Endothelial cell of umbilical vein (primary cell): ENCODE data around the gene AADACL4. TPM values are rescaled to one million over a fixed set of nuclear protein-coding genes. Genes with fewer than 3 reads are reported as not detected.
"Not testable (repeated sequence)": the region's sequence is repeated elsewhere in the genome, so short reads cannot be mapped to it uniquely, and the experiment has no call there.

ENCODE experiments used
- BruUV-seq: library from RNA; stranded (reverse); fragments of 400-500 nt; replicated peaks from 2 replicates; lab custom pipeline; 2021; lab: Mats Ljungman, UMichigan
- CTCF ChIA-PET: fragments of 300-600, 350-600 bp; sonication (Branson Sonifier 250); formaldehyde crosslinking; loops from one replicate; lab custom pipeline; 2021; ENCODE audit warnings: antibody characterized with exemption, inconsistent platforms; lab: Charles Lee
- POLR2A ChIA-PET: fragments of 300-600, 350-600 bp; sonication (Branson Sonifier 250); formaldehyde crosslinking; loops from one replicate; lab custom pipeline; 2021; ENCODE audit warnings: antibody characterized with exemption, inconsistent platforms; lab: Charles Lee
- DNase-seq: peaks from one replicate; pipeline ENCODE4 v3.0.0-alpha.2; 2011; ENCODE audit warnings: low read depth, low spot score
- FAIRE-seq: peaks from 2 replicates; lab custom pipeline; 2011; peaks lifted over from hg19 to GRCh38; lab: Jason Lieb, UNC
- H2AFZ ChIP-seq: 2 replicates; pipeline ENCODE4 v1.6.0; 2012; ENCODE audit warnings: low read depth, low read length, control low read depth, inconsistent platforms
- H3K27ac ChIP-seq: 2 replicates; pipeline ENCODE4 v1.5.1; 2011; ENCODE audit warnings: low read depth, mild to moderate bottlenecking, control low read depth, low read length, moderate library complexity; ENCODE audit not compliant: insufficient read depth
- H3K27me3 ChIP-seq, 2 experiments: 2 replicates each; pipeline versions ENCODE4 v1.6.0 to v1.6.1; 2011; ENCODE audit warnings: low read length in 2 of 2, mixed read lengths in 1 of 2; ENCODE audit not compliant: control insufficient read depth in 2 of 2, insufficient read depth in 2 of 2
- H3K36me3 ChIP-seq, 2 experiments: 2 replicates in 1 of 2; 3 replicates in 1 of 2; pipeline ENCODE4 v1.5.1; 2011; ENCODE audit warnings: low read length in 2 of 2, mild to moderate bottlenecking in 1 of 2, moderate library complexity in 1 of 2; ENCODE audit not compliant: control insufficient read depth in 2 of 2, insufficient read depth in 2 of 2; ENCODE audit errors: extremely low read depth in 1 of 2
- H3K4me1 ChIP-seq: 3 replicates; pipeline ENCODE4 v1.5.1; 2011; ENCODE audit warnings: mild to moderate bottlenecking, low read length; ENCODE audit not compliant: control insufficient read depth, insufficient read depth; ENCODE audit errors: extremely low read depth
- H3K4me2 ChIP-seq: 2 replicates; pipeline ENCODE4 v1.6.1; 2011; ENCODE audit warnings: low read length, control low read depth, mixed read lengths; ENCODE audit not compliant: insufficient read depth
- H3K4me3 ChIP-seq, 3 experiments: fragments of 200-600 bp in 1 of 3; sonication (generic), shearing (Covaris generic) in 1 of 3; replicated peaks in 1 of 3; 2 replicates each; pipeline ENCODE4 v1.5.1; 2011 to 2016; ENCODE audit warnings: control low read depth in 3 of 3, low read length in 3 of 3, mild to moderate bottlenecking in 2 of 3, inconsistent platforms in 1 of 3, low read depth in 1 of 3, moderate library complexity in 1 of 3; ENCODE audit not compliant: insufficient read depth in 1 of 3
- H3K79me2 ChIP-seq: 2 replicates; pipeline ENCODE4 v1.6.0; 2012; ENCODE audit warnings: low read length, inconsistent platforms; ENCODE audit not compliant: control insufficient read depth, insufficient read depth
- H3K9ac ChIP-seq: replicated peaks from 2 replicates; pipeline ENCODE3; 2011; ENCODE audit warnings: low read length, control low read depth; ENCODE audit not compliant: insufficient read depth; ENCODE audit errors: extremely low read depth
- H3K9me1 ChIP-seq: replicated peaks from 3 replicates; pipeline ENCODE4 v1.6.0; 2011; ENCODE audit warnings: mild to moderate bottlenecking, low read length; ENCODE audit not compliant: control insufficient read depth, insufficient read depth; ENCODE audit errors: extremely low read depth
- H3K9me3 ChIP-seq: replicated peaks from 2 replicates; pipeline ENCODE4 v1.5.1; 2012; ENCODE audit warnings: low read length, inconsistent platforms; ENCODE audit not compliant: control insufficient read depth, insufficient read depth
- H4K20me1 ChIP-seq: replicated peaks from 2 replicates; pipeline ENCODE3; 2011; ENCODE audit warnings: mild to moderate bottlenecking, low read length; ENCODE audit not compliant: control insufficient read depth, insufficient read depth; ENCODE audit errors: extremely low read depth
- CTCF ChIP-seq, 2 donors: IDR thresholded peaks; 1 replicate in 1 of 2; 2 replicates in 1 of 2; pipeline ENCODE4 v1.5.1; 2011; ENCODE audit warnings: low read length in 2 of 2, mild to moderate bottlenecking in 2 of 2, moderate library complexity in 2 of 2, control low read depth in 1 of 2, inconsistent platforms in 1 of 2, low read depth in 1 of 2; ENCODE audit not compliant: insufficient read depth in 1 of 2; ENCODE audit errors: extremely low read depth in 1 of 2
- EZH2 ChIP-seq: IDR thresholded peaks from 2 replicates; pipeline ENCODE4 v1.6.1; 2012; ENCODE audit warnings: borderline replicate concordance, low read depth, mild to moderate bottlenecking, moderate library complexity, low read length, inconsistent platforms; ENCODE audit not compliant: severe bottlenecking
- FOS ChIP-seq: IDR thresholded peaks from 2 replicates; pipeline ENCODE4 v1.6.1; 2011; ENCODE audit warnings: mild to moderate bottlenecking, low read length, moderate library complexity, borderline replicate concordance; ENCODE audit not compliant: insufficient read depth
- GATA2 ChIP-seq: IDR thresholded peaks from 2 replicates; pipeline ENCODE4 v1.7.0; 2011; ENCODE audit warnings: low read depth, mild to moderate bottlenecking, moderate library complexity, mixed read lengths, low read length; ENCODE audit not compliant: insufficient read length, insufficient read depth
- JUN ChIP-seq: IDR thresholded peaks from 2 replicates; pipeline ENCODE4 v1.6.1; 2011; ENCODE audit warnings: borderline replicate concordance, low read depth; ENCODE audit not compliant: insufficient read length, insufficient read depth
- MYC ChIP-seq: IDR thresholded peaks from one replicate; pipeline ENCODE4 v1.6.1; 2011; ENCODE audit warnings: mild to moderate bottlenecking, low read depth, low read length
- POLR2A ChIP-seq: IDR thresholded peaks from 2 replicates; pipeline ENCODE4 v1.6.1; 2012; ENCODE audit warnings: low read depth, mild to moderate bottlenecking, control low read depth, low read length
- POLR2AphosphoS5 ChIP-seq: IDR thresholded peaks from 2 replicates; pipeline ENCODE4 v1.6.1; 2012; ENCODE audit warnings: low read depth, mild to moderate bottlenecking, control low read depth, low read length, moderate library complexity; ENCODE audit not compliant: insufficient read depth
- dilution Hi-C: fragments of 300-500 bp; cut with MboI; formaldehyde crosslinking; loops from one replicate; pipeline ENCODE4 v1.15.0; 2019; ENCODE audit warnings: low sequenced_read_pairs; ENCODE audit not compliant: extremely low pct_ligation_motif_present
- intact Hi-C: fragments of 100-400 bp; cut with micrococcal nuclease; formaldehyde crosslinking; loops from one replicate; pipeline ENCODE4 v1.10.0; 2022
- polyA plus RNA-seq, 4 experiments: library from polyadenylated mRNA; depleted of rRNA in 3 of 4; stranded (reverse) in 3 of 4; unstranded in 1 of 4; fragments of >200 nt; gene quantifications; 2 replicates each; pipeline versions ENCODE4 v1.2.1 to v1.2.3, GENCODE V29; 2011 to 2012; ENCODE audit warnings: missing spikeins in 1 of 4
- total RNA-seq: library from RNA; stranded (reverse); gene quantifications from 2 replicates; pipeline ENCODE4 v1.2.3, GENCODE V29; 2021
- TF ChIP-seq, protein P1 (sequence below): IDR thresholded peaks from 2 replicates; pipeline ENCODE4 v1.6.1; 2011; ENCODE audit not compliant: insufficient read depth, insufficient read length

Gene AADACL4
- total and polyA plus RNA-seq, 2 donors (not counting 3 experiments of a cell fraction or from before 2014, with no cell fraction given) = not detected

DNA sequence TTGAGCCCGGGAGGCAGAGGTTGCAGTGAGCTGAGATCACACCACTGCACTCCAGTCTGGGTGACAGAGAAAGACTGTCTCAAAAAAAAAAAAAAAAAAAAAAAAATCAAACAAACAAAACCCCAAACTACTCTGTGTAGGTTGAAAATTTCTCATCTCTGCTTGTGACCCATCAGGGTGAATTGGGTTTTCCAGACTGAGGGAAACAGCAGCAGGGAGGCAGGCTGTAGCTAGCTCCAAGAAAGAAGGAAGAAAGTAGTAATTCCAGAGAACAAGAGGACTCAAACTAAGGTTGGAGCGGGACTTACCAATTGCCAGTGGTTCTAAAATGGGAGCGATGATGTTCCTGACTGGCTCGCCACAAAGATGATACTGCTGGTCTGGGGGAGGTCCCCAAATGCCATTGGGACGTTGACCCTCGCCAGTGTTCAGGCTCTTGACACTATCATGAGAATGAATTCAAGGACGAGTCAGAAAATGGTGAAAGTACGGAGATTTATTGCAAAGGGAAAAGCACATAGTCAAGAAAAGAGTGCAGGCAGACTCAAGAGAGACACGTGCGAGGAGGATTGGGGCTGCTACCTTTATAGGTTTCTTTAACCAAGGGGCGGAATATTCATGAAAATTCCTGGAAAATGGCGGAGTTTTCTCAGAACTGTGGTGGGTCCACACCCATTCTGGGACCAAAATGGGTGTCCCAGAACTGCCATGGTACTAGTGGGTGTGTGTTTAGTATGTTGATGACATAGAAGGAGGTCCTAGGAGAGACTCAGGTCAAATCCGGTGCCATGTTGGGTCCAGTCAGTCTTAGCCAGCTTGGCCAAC, 13.4 kb downstream of the AADACL4 start:
- Histone ChIP-seq H3K9ac (no peak overlapping the region), H3K4me1 (no peaks in the 10 kb centered on the region), H3K27ac (no peak overlapping the region), H4K20me1 (no peaks in the 10 kb centered on the region), H3K79me2 (no peaks in the 10 kb centered on the region), H3K4me2 (no peak overlapping the region), H3K36me3 (no peaks in the 10 kb centered on the region), H2AFZ (no peak overlapping the region), H3K9me1 (no peaks in the 10 kb centered on the region), H3K4me3 (no peak overlapping the region), H3K27me3 (no peaks in the 10 kb centered on the region), H3K9me3 (no peaks in the 10 kb centered on the region)
- no peak for DNase-seq
- ChIA-PET POLR2A (interaction anchor here (0.7 kb wide), 1 partner anchor 70 kb away, joined by 3 read pairs; no protein-coding TSS in a partner anchor), CTCF (interaction anchor here (1.1 to 6.0 kb wide), 7 partner anchors 8 to 383 kb away, joined by 4 to 165 read pairs (median 22); no protein-coding TSS in a partner anchor)
- TF ChIP-seq POLR2AphosphoS5 = no peak
- no peak for TF ChIP-seq GATA2
- no peak for TF ChIP-seq FOS
- no peak for TF ChIP-seq POLR2A
- no peak for TF ChIP-seq MYC
- no peak for TF ChIP-seq CTCF (IDR thresholded peaks at IDR 0.05; ENCODE audit: extremely low read depth in 1 of 2, insufficient read depth in 1 of 2, low read depth in 1 of 2, low read length in 2 of 2)
- TF ChIP-seq EZH2 = no peak
- TF ChIP-seq JUN = no peak
- TF ChIP-seq, protein P1, sequence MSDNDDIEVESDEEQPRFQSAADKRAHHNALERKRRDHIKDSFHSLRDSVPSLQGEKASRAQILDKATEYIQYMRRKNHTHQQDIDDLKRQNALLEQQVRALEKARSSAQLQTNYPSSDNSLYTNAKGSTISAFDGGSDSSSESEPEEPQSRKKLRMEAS = no peak
- intact Hi-C loops (no loop called here), dilution Hi-C loops (no loop called here)
- FAIRE-seq = no peak
- BruUV-seq = no TSS peak

- DNase-seq, H3K36me3 ChIP-seq, H3K27ac ChIP-seq, POLR2A ChIA-PET, dilution Hi-C loops, BruUV-seq, H4K20me1 ChIP-seq, H3K79me2 ChIP-seq, H3K9me3 ChIP-seq, H3K27me3 ChIP-seq, H3K4me1 ChIP-seq, H3K9ac ChIP-seq, H3K4me2 ChIP-seq, FAIRE-seq, H3K4me3 ChIP-seq, H2AFZ ChIP-seq, H3K9me1 ChIP-seq: not testable (repeated sequence)
- intact Hi-C loops = loop anchor here (2.0 kb wide), 2 partner anchors 251 to 533 kb away; no protein-coding TSS in a partner anchor
- CTCF ChIA-PET = interaction anchor here (1.0 to 6.0 kb wide), 12 partner anchors 8 to 533 kb away, joined by 3 to 165 read pairs (median 14); partner anchors contain the start of gene AADACL4
Observed at GRCh38 chr1:12657885-12658512, 14.1 kb downstream of the AADACL4 start.
